ENCODE measurements around the gene MOB3A.

GRCh38 chr19:2089727-2090053, 6.4 kb downstream of the MOB3A start:
- TF ChIP-seq SPI1 (IDR thresholded peaks at IDR 0.05; ENCODE audit: borderline replicate concordance, insufficient read depth, low read depth, low read length) = no peak
- no peak for TF ChIP-seq POLR2A (IDR thresholded peaks at IDR 0.05; ENCODE audit: low read depth, low read length)
- TF ChIP-seq CTCF (IDR thresholded peaks at IDR 0.05 in 2 of 3, conservative IDR thresholded peaks at IDR 0.05 in 1 of 3; ENCODE audit: control insufficient read depth in 2 of 3, extremely low read depth in 1 of 3, insufficient read depth in 1 of 3, low read depth in 3 of 3, low read length in 3 of 3) = no peak
- no peak for TF ChIP-seq YY1 (IDR thresholded peaks at IDR 0.05; ENCODE audit: low read depth, low read length)
- no peak for TF ChIP-seq HDAC2 (IDR thresholded peaks at IDR 0.05)
- TF ChIP-seq KAT2A (conservative IDR thresholded peaks at IDR 0.05; ENCODE audit: control insufficient read depth, low read depth, low read length) = no peak
- TF ChIP-seq MXI1 (IDR thresholded peaks at IDR 0.05; ENCODE audit: low read depth, low read length) = no peak
- TF ChIP-seq POU2F2 (IDR thresholded peaks at IDR 0.05; ENCODE audit: borderline replicate concordance, low read depth, low read length) = no peak
- TF ChIP-seq CREB1 (IDR thresholded peaks at IDR 0.05; ENCODE audit: low read depth) = no peak
- TF ChIP-seq GABPA (IDR thresholded peaks at IDR 0.05; ENCODE audit: low read depth) = no peak
- TF ChIP-seq RELA (IDR thresholded peaks at IDR 0.05; ENCODE audit: borderline replicate concordance, partially characterized antibody) = no peak

Data from GM12878 (cell line).